ENCODE results near the gene ATG4A.
A peak's percentile ranks its signal among the peaks of the same experiment; 100 is the strongest.

The ATG4A gene

GRCh38 chrX:108132876-108133275 lies 41.3 kb downstream of the ATG4A start:
- Mint-ChIP-seq H3K4me1 (peaks cover 7% of the 10 kb centered on the region), H3K27me3 (ENCODE audit: low read depth) (no peaks in the 10 kb centered on the region), H3K4me3 (no peak overlapping the region), H3K36me3 (ENCODE audit: low read depth) (peaks cover 47% of the 10 kb centered on the region), H3K27ac (peak overlapping the region in 1 of 3 experiments; percentile 41), H3K9me3 (no peaks in the 10 kb centered on the region)
- TF ChIP-seq CTCF (IDR thresholded peaks at IDR 0.05; ENCODE audit: unreplicated experiment in 3 of 3), result no peak

GRCh38 chrX:108134724-108135123 lies 43.1 kb downstream of the ATG4A start:
- peaks cover 7% of the 10 kb centered on the region for H3K4me1 Mint-ChIP-seq
- no peak overlapping the region for H3K27ac Mint-ChIP-seq
- no peaks in the 10 kb centered on the region for H3K9me3 Mint-ChIP-seq
- no peak overlapping the region for H3K4me3 Mint-ChIP-seq
- no peaks in the 10 kb centered on the region for H3K27me3 Mint-ChIP-seq (ENCODE audit: low read depth)
- TF ChIP-seq CTCF (IDR thresholded peaks at IDR 0.05; ENCODE audit: unreplicated experiment in 3 of 3), result no peak
- peaks cover 47% of the 10 kb centered on the region for H3K36me3 Mint-ChIP-seq (ENCODE audit: low read depth)

GRCh38 chrX:108138814-108139702 lies 47.5 kb downstream of the ATG4A start:
- TF ChIP-seq CTCF (IDR thresholded peaks at IDR 0.05; ENCODE audit: unreplicated experiment in 3 of 3), result peak in 1 of 3 experiments; percentile 13
- Mint-ChIP-seq H3K27ac (no peak overlapping the region), H3K27me3 (ENCODE audit: low read depth) (no peaks in the 10 kb centered on the region), H3K4me1 (no peaks in the 10 kb centered on the region), H3K4me3 (no peak overlapping the region), H3K9me3 (no peaks in the 10 kb centered on the region), H3K36me3 (ENCODE audit: low read depth) (peaks cover 32% of the 10 kb centered on the region)

- H3K9me3 Mint-ChIP-seq, result no peaks in the 10 kb centered on the region
- H3K36me3 Mint-ChIP-seq (ENCODE audit: low read depth), result peaks cover 32% of the 10 kb centered on the region
- TF ChIP-seq CTCF (IDR thresholded peaks at IDR 0.05; ENCODE audit: unreplicated experiment in 3 of 3), result no peak
- no peak overlapping the region for H3K4me3 Mint-ChIP-seq
- H3K27me3 Mint-ChIP-seq (ENCODE audit: low read depth), result no peaks in the 10 kb centered on the region
- H3K27ac Mint-ChIP-seq, result no peak overlapping the region
- no peaks in the 10 kb centered on the region for H3K4me1 Mint-ChIP-seq
Observed at GRCh38 chrX:108148524-108148923, 56.9 kb downstream of the ATG4A start.

- no peak overlapping the region for H3K27ac Mint-ChIP-seq
- H3K4me3 Mint-ChIP-seq, result no peak overlapping the region
- H3K36me3 Mint-ChIP-seq (ENCODE audit: low read depth), result peaks cover 20% of the 10 kb centered on the region
- TF ChIP-seq CTCF (IDR thresholded peaks at IDR 0.05; ENCODE audit: unreplicated experiment in 3 of 3), result no peak
- no peaks in the 10 kb centered on the region for H3K4me1 Mint-ChIP-seq
- H3K9me3 Mint-ChIP-seq, result no peaks in the 10 kb centered on the region
- no peaks in the 10 kb centered on the region for H3K27me3 Mint-ChIP-seq (ENCODE audit: low read depth)
Observed at GRCh38 chrX:108156082-108156481, 64.5 kb downstream of the ATG4A start.
